Measurements from ENCODE around the gene C3.

The C3 gene

GRCh38 chr19:6718111-6718740, 2.2 kb downstream of the C3 start:
- DNase-seq (ENCODE audit: low spot score in 2 of 2): peak in 1 of 2 experiments; percentile 22
- no peaks in the 10 kb centered on the region for H3K36me3 ChIP-seq (replicated peaks)
- no peak overlapping the region for H3K4me3 ChIP-seq
- no peaks in the 10 kb centered on the region for H3K27me3 ChIP-seq (ENCODE audit: low read depth)
- no peaks in the 10 kb centered on the region for H3K9me3 ChIP-seq
- in situ Hi-C loops (cut with MboI; ENCODE audit: low sequenced_read_pairs): no loop called here
- H3K4me1 ChIP-seq: peaks cover 6% of the 10 kb centered on the region

GRCh38 chr19:6717441-6717971, 2.9 kb downstream of the C3 start:
- Histone ChIP-seq H3K4me3 (no peak overlapping the region), H3K4me1 (peaks cover 6% of the 10 kb centered on the region), H3K9me3 (no peaks in the 10 kb centered on the region), H3K36me3 (replicated peaks) (no peaks in the 10 kb centered on the region), H3K27me3 (ENCODE audit: low read depth) (no peaks in the 10 kb centered on the region)
- in situ Hi-C loops (cut with MboI; ENCODE audit: low sequenced_read_pairs): no loop called here
- DNase-seq (ENCODE audit: low spot score in 2 of 2): no peak

GRCh38 chr19:6717036-6717435, 3.4 kb downstream of the C3 start:
- Histone ChIP-seq H3K4me3 (no peak overlapping the region), H3K36me3 (replicated peaks) (no peaks in the 10 kb centered on the region), H3K9me3 (no peaks in the 10 kb centered on the region), H3K4me1 (peaks cover 6% of the 10 kb centered on the region), H3K27me3 (ENCODE audit: low read depth) (no peaks in the 10 kb centered on the region)
- in situ Hi-C loops (cut with MboI; ENCODE audit: low sequenced_read_pairs): no loop called here
- DNase-seq (ENCODE audit: low spot score in 2 of 2): peak in 1 of 2 experiments; percentile 38

GRCh38 chr19:6716610-6716970, 3.9 kb downstream of the C3 start:
- H3K4me1 ChIP-seq: peaks cover 6% of the 10 kb centered on the region
- H3K27me3 ChIP-seq (ENCODE audit: low read depth): no peaks in the 10 kb centered on the region
- no peak overlapping the region for H3K4me3 ChIP-seq
- H3K9me3 ChIP-seq: no peaks in the 10 kb centered on the region
- in situ Hi-C loops (cut with MboI; ENCODE audit: low sequenced_read_pairs): no loop called here
- DNase-seq (ENCODE audit: low spot score in 2 of 2): peak; percentile 46 to 51
- H3K36me3 ChIP-seq (replicated peaks): no peaks in the 10 kb centered on the region

- Histone ChIP-seq H3K27me3 (ENCODE audit: low read depth) (no peaks in the 10 kb centered on the region), H3K4me1 (peaks cover 6% of the 10 kb centered on the region), H3K36me3 (replicated peaks) (no peaks in the 10 kb centered on the region), H3K4me3 (no peak overlapping the region), H3K9me3 (no peaks in the 10 kb centered on the region)
- DNase-seq (ENCODE audit: low spot score in 2 of 2): no peak
- in situ Hi-C loops (cut with MboI; ENCODE audit: low sequenced_read_pairs): no loop called here
Observed at GRCh38 chr19:6714749-6715555, 5.5 kb downstream of the C3 start.

- Histone ChIP-seq H3K4me1 (peaks cover 6% of the 10 kb centered on the region), H3K27me3 (ENCODE audit: low read depth) (no peaks in the 10 kb centered on the region), H3K4me3 (no peak overlapping the region), H3K36me3 (replicated peaks) (no peaks in the 10 kb centered on the region), H3K9me3 (no peaks in the 10 kb centered on the region)
- DNase-seq (ENCODE audit: low spot score in 2 of 2): no peak
- in situ Hi-C loops (cut with MboI; ENCODE audit: low sequenced_read_pairs): no loop called here
Observed at GRCh38 chr19:6713773-6714692, 6.4 kb downstream of the C3 start.

- in situ Hi-C loops (cut with MboI; ENCODE audit: low sequenced_read_pairs): no loop called here
- peaks cover 6% of the 10 kb centered on the region for H3K4me1 ChIP-seq
Observed at GRCh38 chr19:6712692-6713670, 7.5 kb downstream of the C3 start.

GRCh38 chr19:6712231-6712630, 8.2 kb downstream of the C3 start:
- Histone ChIP-seq H3K4me1 (peaks cover 6% of the 10 kb centered on the region), H3K27me3 (ENCODE audit: low read depth) (no peaks in the 10 kb centered on the region), H3K9me3 (no peaks in the 10 kb centered on the region), H3K36me3 (replicated peaks) (no peaks in the 10 kb centered on the region), H3K4me3 (no peak overlapping the region)
- in situ Hi-C loops (cut with MboI; ENCODE audit: low sequenced_read_pairs): no loop called here
- no peak for DNase-seq (ENCODE audit: low spot score in 2 of 2)

More at GRCh38 chr19:6712692-6713670, 7.5 kb downstream of the C3 start:
- Histone ChIP-seq H3K27me3 (ENCODE audit: low read depth) (no peaks in the 10 kb centered on the region), H3K36me3 (replicated peaks) (no peaks in the 10 kb centered on the region), H3K9me3 (no peaks in the 10 kb centered on the region), H3K4me3 (no peak overlapping the region)
- DNase-seq (ENCODE audit: low spot score in 2 of 2): no peak

GRCh38 chr19:6711605-6712004, 8.8 kb downstream of the C3 start:
- no peaks in the 10 kb centered on the region for H3K36me3 ChIP-seq (replicated peaks)
- H3K9me3 ChIP-seq: no peaks in the 10 kb centered on the region
- no peak for DNase-seq (ENCODE audit: low spot score in 2 of 2)
- H3K4me1 ChIP-seq: peaks cover 4% of the 10 kb centered on the region
- no peak overlapping the region for H3K4me3 ChIP-seq
- no peaks in the 10 kb centered on the region for H3K27me3 ChIP-seq (ENCODE audit: low read depth)
- in situ Hi-C loops (cut with MboI; ENCODE audit: low sequenced_read_pairs): no loop called here

GRCh38 chr19:6711078-6711361, 9.4 kb downstream of the C3 start:
- in situ Hi-C loops (cut with MboI; ENCODE audit: low sequenced_read_pairs): no loop called here
- Histone ChIP-seq H3K4me3 (no peak overlapping the region), H3K4me1 (no peaks in the 10 kb centered on the region), H3K9me3 (no peaks in the 10 kb centered on the region), H3K36me3 (replicated peaks) (no peaks in the 10 kb centered on the region), H3K27me3 (ENCODE audit: low read depth) (no peaks in the 10 kb centered on the region)
- no peak for DNase-seq (ENCODE audit: low spot score in 2 of 2)

- Histone ChIP-seq H3K4me3 (no peak overlapping the region), H3K36me3 (replicated peaks) (no peaks in the 10 kb centered on the region), H3K27me3 (ENCODE audit: low read depth) (no peaks in the 10 kb centered on the region), H3K4me1 (no peaks in the 10 kb centered on the region), H3K9me3 (no peaks in the 10 kb centered on the region)
- in situ Hi-C loops (cut with MboI; ENCODE audit: low sequenced_read_pairs): no loop called here
- DNase-seq (ENCODE audit: low spot score in 2 of 2): no peak
Observed at GRCh38 chr19:6710273-6711077, 10.0 kb downstream of the C3 start.

- Histone ChIP-seq H3K9me3 (no peaks in the 10 kb centered on the region), H3K4me3 (no peak overlapping the region), H3K36me3 (replicated peaks) (no peaks in the 10 kb centered on the region), H3K4me1 (no peaks in the 10 kb centered on the region), H3K27me3 (ENCODE audit: low read depth) (no peaks in the 10 kb centered on the region)
- no peak for DNase-seq (ENCODE audit: low spot score in 2 of 2)
- in situ Hi-C loops (cut with MboI; ENCODE audit: low sequenced_read_pairs): no loop called here
Observed at GRCh38 chr19:6709549-6709948, 10.9 kb downstream of the C3 start.
